HG03521 (cell line): ENCODE results near the gene ERRFI1.
A peak's percentile ranks its signal among the peaks of the same experiment; 100 is the strongest.

Experiments used
- ATAC-seq: cut with Tn5 transposase; IDR thresholded peaks from one replicate; pipeline ENCODE4 v1.9.1; 2021; ENCODE audit warnings: mild to moderate bottlenecking, moderate library complexity; ENCODE audit not compliant: unreplicated experiment

Gene ERRFI1

GRCh38 chr1:8046391-8046790 is 20.3 kb upstream of the ERRFI1 start:
- ATAC-seq, result no peak

GRCh38 chr1:8043621-8044020 is 17.5 kb upstream of the ERRFI1 start:
- ATAC-seq, result no peak

GRCh38 chr1:8042134-8042533 is 16.0 kb upstream of the ERRFI1 start:
- ATAC-seq, result no peak

GRCh38 chr1:8040586-8040985 is 14.5 kb upstream of the ERRFI1 start:
- no peak for ATAC-seq

- ATAC-seq, result no peak
Observed at GRCh38 chr1:8039071-8039470, 13.0 kb upstream of the ERRFI1 start.

GRCh38 chr1:8035289-8035688 is 9.2 kb upstream of the ERRFI1 start:
- no peak for ATAC-seq

- no peak for ATAC-seq
Observed at GRCh38 chr1:8033322-8033721, 7.2 kb upstream of the ERRFI1 start.

GRCh38 chr1:8032366-8032910 is 6.3 kb upstream of the ERRFI1 start:
- ATAC-seq, result no peak

GRCh38 chr1:8031176-8031785 is 5.2 kb upstream of the ERRFI1 start:
- no peak for ATAC-seq

- no peak for ATAC-seq
Observed at GRCh38 chr1:8028571-8028910, 2.4 kb upstream of the ERRFI1 start.

- ATAC-seq, result no peak
Observed at GRCh38 chr1:8027748-8028570, 1.9 kb upstream of the ERRFI1 start.

GRCh38 chr1:8026976-8027747 is 1.1 kb upstream of the ERRFI1 start:
- no peak for ATAC-seq

GRCh38 chr1:8025671-8026144 is 401 bp downstream of the ERRFI1 start:
- ATAC-seq, result peak; percentile 10

- no peak for ATAC-seq
Observed at GRCh38 chr1:8025061-8025670, 943 bp downstream of the ERRFI1 start.

- ATAC-seq, result no peak
Observed at GRCh38 chr1:8024329-8024728, 1.8 kb downstream of the ERRFI1 start.

- ATAC-seq, result no peak
Observed at GRCh38 chr1:8023995-8024313, 2.2 kb downstream of the ERRFI1 start.

GRCh38 chr1:8023287-8023994 is 2.7 kb downstream of the ERRFI1 start:
- ATAC-seq, result no peak

GRCh38 chr1:8022395-8023286 is 3.5 kb downstream of the ERRFI1 start:
- no peak for ATAC-seq

- no peak for ATAC-seq
Observed at GRCh38 chr1:8021676-8022266, 4.3 kb downstream of the ERRFI1 start.
